Endothelial cell of umbilical vein (primary cell): ENCODE measurements around the gene SNX4. TPM values are rescaled to one million over a fixed set of nuclear protein-coding genes. Genes with fewer than 3 reads are reported as not detected.

Experiments
- BruUV-seq: library from RNA; stranded (reverse); fragments of 400-500 nt; replicated peaks from 2 replicates; lab custom pipeline; 2021; lab: Mats Ljungman, UMichigan
- CTCF ChIA-PET: fragments of 300-600, 350-600 bp; sonication (Branson Sonifier 250); formaldehyde crosslinking; loops from one replicate; lab custom pipeline; 2021; ENCODE audit warnings: antibody characterized with exemption, inconsistent platforms; lab: Charles Lee
- POLR2A ChIA-PET: fragments of 300-600, 350-600 bp; sonication (Branson Sonifier 250); formaldehyde crosslinking; loops from one replicate; lab custom pipeline; 2021; ENCODE audit warnings: antibody characterized with exemption, inconsistent platforms; lab: Charles Lee
- DNase-seq: peaks from one replicate; pipeline ENCODE4 v3.0.0-alpha.2; 2011; ENCODE audit warnings: low read depth, low spot score
- FAIRE-seq: peaks from 2 replicates; lab custom pipeline; 2011; peaks lifted over from hg19 to GRCh38; lab: Jason Lieb, UNC
- H2AFZ ChIP-seq: 2 replicates; pipeline ENCODE4 v1.6.0; 2012; ENCODE audit warnings: low read depth, low read length, control low read depth, inconsistent platforms
- H3K27ac ChIP-seq: 2 replicates; pipeline ENCODE4 v1.5.1; 2011; ENCODE audit warnings: low read depth, mild to moderate bottlenecking, control low read depth, low read length, moderate library complexity; ENCODE audit not compliant: insufficient read depth
- H3K27me3 ChIP-seq, 2 experiments: 2 replicates each; pipeline versions ENCODE4 v1.6.0 to v1.6.1; 2011; ENCODE audit warnings: low read length in 2 of 2, mixed read lengths in 1 of 2; ENCODE audit not compliant: control insufficient read depth in 2 of 2, insufficient read depth in 2 of 2
- H3K36me3 ChIP-seq, 2 experiments: 2 replicates in 1 of 2; 3 replicates in 1 of 2; pipeline ENCODE4 v1.5.1; 2011; ENCODE audit warnings: low read length in 2 of 2, mild to moderate bottlenecking in 1 of 2, moderate library complexity in 1 of 2; ENCODE audit not compliant: control insufficient read depth in 2 of 2, insufficient read depth in 2 of 2; ENCODE audit errors: extremely low read depth in 1 of 2
- H3K4me1 ChIP-seq: 3 replicates; pipeline ENCODE4 v1.5.1; 2011; ENCODE audit warnings: mild to moderate bottlenecking, low read length; ENCODE audit not compliant: control insufficient read depth, insufficient read depth; ENCODE audit errors: extremely low read depth
- H3K4me2 ChIP-seq: 2 replicates; pipeline ENCODE4 v1.6.1; 2011; ENCODE audit warnings: low read length, control low read depth, mixed read lengths; ENCODE audit not compliant: insufficient read depth
- H3K4me3 ChIP-seq, 3 experiments: fragments of 200-600 bp in 1 of 3; sonication (generic), shearing (Covaris generic) in 1 of 3; replicated peaks in 1 of 3; 2 replicates each; pipeline ENCODE4 v1.5.1; 2011 to 2016; ENCODE audit warnings: control low read depth in 3 of 3, low read length in 3 of 3, mild to moderate bottlenecking in 2 of 3, inconsistent platforms in 1 of 3, low read depth in 1 of 3, moderate library complexity in 1 of 3; ENCODE audit not compliant: insufficient read depth in 1 of 3
- H3K79me2 ChIP-seq: 2 replicates; pipeline ENCODE4 v1.6.0; 2012; ENCODE audit warnings: low read length, inconsistent platforms; ENCODE audit not compliant: control insufficient read depth, insufficient read depth
- H3K9ac ChIP-seq: replicated peaks from 2 replicates; pipeline ENCODE3; 2011; ENCODE audit warnings: low read length, control low read depth; ENCODE audit not compliant: insufficient read depth; ENCODE audit errors: extremely low read depth
- H3K9me1 ChIP-seq: replicated peaks from 3 replicates; pipeline ENCODE4 v1.6.0; 2011; ENCODE audit warnings: mild to moderate bottlenecking, low read length; ENCODE audit not compliant: control insufficient read depth, insufficient read depth; ENCODE audit errors: extremely low read depth
- H3K9me3 ChIP-seq: replicated peaks from 2 replicates; pipeline ENCODE4 v1.5.1; 2012; ENCODE audit warnings: low read length, inconsistent platforms; ENCODE audit not compliant: control insufficient read depth, insufficient read depth
- H4K20me1 ChIP-seq: replicated peaks from 2 replicates; pipeline ENCODE3; 2011; ENCODE audit warnings: mild to moderate bottlenecking, low read length; ENCODE audit not compliant: control insufficient read depth, insufficient read depth; ENCODE audit errors: extremely low read depth
- CTCF ChIP-seq, 2 donors: IDR thresholded peaks; 1 replicate in 1 of 2; 2 replicates in 1 of 2; pipeline ENCODE4 v1.5.1; 2011; ENCODE audit warnings: low read length in 2 of 2, mild to moderate bottlenecking in 2 of 2, moderate library complexity in 2 of 2, control low read depth in 1 of 2, inconsistent platforms in 1 of 2, low read depth in 1 of 2; ENCODE audit not compliant: insufficient read depth in 1 of 2; ENCODE audit errors: extremely low read depth in 1 of 2
- EZH2 ChIP-seq: IDR thresholded peaks from 2 replicates; pipeline ENCODE4 v1.6.1; 2012; ENCODE audit warnings: borderline replicate concordance, low read depth, mild to moderate bottlenecking, moderate library complexity, low read length, inconsistent platforms; ENCODE audit not compliant: severe bottlenecking
- FOS ChIP-seq: IDR thresholded peaks from 2 replicates; pipeline ENCODE4 v1.6.1; 2011; ENCODE audit warnings: mild to moderate bottlenecking, low read length, moderate library complexity, borderline replicate concordance; ENCODE audit not compliant: insufficient read depth
- GATA2 ChIP-seq: IDR thresholded peaks from 2 replicates; pipeline ENCODE4 v1.7.0; 2011; ENCODE audit warnings: low read depth, mild to moderate bottlenecking, moderate library complexity, mixed read lengths, low read length; ENCODE audit not compliant: insufficient read length, insufficient read depth
- JUN ChIP-seq: IDR thresholded peaks from 2 replicates; pipeline ENCODE4 v1.6.1; 2011; ENCODE audit warnings: borderline replicate concordance, low read depth; ENCODE audit not compliant: insufficient read length, insufficient read depth
- MAX ChIP-seq: IDR thresholded peaks from 2 replicates; pipeline ENCODE4 v1.6.1; 2011; ENCODE audit not compliant: insufficient read depth, insufficient read length
- MYC ChIP-seq: IDR thresholded peaks from one replicate; pipeline ENCODE4 v1.6.1; 2011; ENCODE audit warnings: mild to moderate bottlenecking, low read depth, low read length
- POLR2A ChIP-seq: IDR thresholded peaks from 2 replicates; pipeline ENCODE4 v1.6.1; 2012; ENCODE audit warnings: low read depth, mild to moderate bottlenecking, control low read depth, low read length
- POLR2AphosphoS5 ChIP-seq: IDR thresholded peaks from 2 replicates; pipeline ENCODE4 v1.6.1; 2012; ENCODE audit warnings: low read depth, mild to moderate bottlenecking, control low read depth, low read length, moderate library complexity; ENCODE audit not compliant: insufficient read depth
- dilution Hi-C: fragments of 300-500 bp; cut with MboI; formaldehyde crosslinking; loops from one replicate; pipeline ENCODE4 v1.15.0; 2019; ENCODE audit warnings: low sequenced_read_pairs; ENCODE audit not compliant: extremely low pct_ligation_motif_present
- intact Hi-C: fragments of 100-400 bp; cut with micrococcal nuclease; formaldehyde crosslinking; loops from one replicate; pipeline ENCODE4 v1.10.0; 2022
- polyA plus RNA-seq, 4 experiments: library from polyadenylated mRNA; depleted of rRNA in 3 of 4; stranded (reverse) in 3 of 4; unstranded in 1 of 4; fragments of >200 nt; gene quantifications; 2 replicates each; pipeline versions ENCODE4 v1.2.1 to v1.2.3, GENCODE V29; 2011 to 2012; ENCODE audit warnings: missing spikeins in 1 of 4
- small RNA-seq: library from RNA; depleted of rRNA; stranded (forward); fragments of <200 nt; gene quantifications from one replicate; pipeline ENCODE3, GENCODE V24; 2012; ENCODE audit warnings: low replicate concordance, low read depth; ENCODE audit not compliant: insufficient read depth, insufficient read length
- total RNA-seq: library from RNA; stranded (reverse); gene quantifications from 2 replicates; pipeline ENCODE4 v1.2.3, GENCODE V29; 2021

Gene SNX4
- total and polyA plus RNA-seq, 2 donors (not counting 3 experiments of a cell fraction or from before 2014, with no cell fraction given), result 7.5 to 39.2 TPM

DNA sequence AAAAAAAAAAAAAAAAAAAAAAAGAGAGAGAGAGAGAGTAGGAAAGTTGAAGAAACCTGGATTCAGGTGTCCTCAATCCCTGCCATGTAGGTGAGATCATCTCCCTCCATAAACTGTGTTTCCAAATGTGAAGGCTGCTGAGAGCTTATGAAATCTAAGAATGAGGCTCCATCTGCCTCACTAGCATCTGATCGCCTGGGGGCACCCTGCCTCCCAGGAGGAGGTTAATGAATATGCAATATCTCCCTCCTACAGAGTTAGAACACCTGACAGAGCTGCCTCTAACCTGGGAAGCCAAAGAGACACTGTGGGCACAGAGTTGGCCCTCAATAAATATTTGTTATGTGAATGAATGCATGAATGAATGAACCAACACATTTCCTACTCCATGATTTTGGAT is 121.0 kb downstream of the SNX4 start:
- Histone ChIP-seq H3K9me1 (no peaks in the 10 kb centered on the region), H3K4me3 (no peak overlapping the region), H4K20me1 (no peaks in the 10 kb centered on the region), H3K4me1 (no peaks in the 10 kb centered on the region), H3K27me3 (peaks cover 13 to 25% of the 10 kb centered on the region in 2 experiments), H3K4me2 (no peak overlapping the region), H3K79me2 (no peaks in the 10 kb centered on the region), H3K9ac (no peak overlapping the region), H2AFZ (no peak overlapping the region), H3K9me3 (no peaks in the 10 kb centered on the region), H3K36me3 (no peaks in the 10 kb centered on the region), H3K27ac (no peak overlapping the region)
- dilution Hi-C loops (no loop called here), intact Hi-C loops (no loop called here)
- FAIRE-seq (no peak), DNase-seq (no peak)
- CTCF ChIA-PET, result interaction anchor here (0.5 to 2.0 kb wide), 5 partner anchors 13 to 803 kb away, joined by 3 to 8 read pairs (median 3); no protein-coding TSS in a partner anchor
- TF ChIP-seq POLR2AphosphoS5 (no peak), MAX (no peak), FOS (no peak), EZH2 (no peak), JUN (no peak), MYC (no peak), CTCF (IDR thresholded peaks at IDR 0.05; ENCODE audit: extremely low read depth in 1 of 2, insufficient read depth in 1 of 2, low read depth in 1 of 2, low read length in 2 of 2) (no peak), GATA2 (no peak), POLR2A (no peak)
- BruUV-seq, result no TSS peak
- POLR2A ChIA-PET, result no interaction called here

Small RNAs within 50 kb of the gene (small RNA-seq; reads per million reads assigned to genes)
- not detected for gene RF00019

Other genes starting within 250 kb of the SNX4 start
- 38.2 and 41.3 TPM in 2 replicates for gene ZNF148, start 144.9 kb downstream of the SNX4 start, total RNA-seq
- gene ZNF148, start 144.9 kb downstream of the SNX4 start, polyA plus RNA-seq, result 7.1 and 8.0 TPM in 2 replicates
- gene OSBPL11, start 75.3 kb upstream of the SNX4 start, total RNA-seq, result 14.2 and 14.4 TPM in 2 replicates
- gene OSBPL11, start 75.3 kb upstream of the SNX4 start, polyA plus RNA-seq, result 3.1 and 4.0 TPM in 2 replicates